Hematopoietic multipotent progenitor cell treated with erythropoietin and hydrocortisone succinate and interleukin-3 and kit ligand, for 8 days (in vitro differentiated cells): ENCODE data around the gene ZNF668.
"Not testable (repeated sequence)": the region's sequence is repeated elsewhere in the genome, so short reads cannot be mapped to it uniquely, and the experiment has no call there.

Experiments used
- DNase-seq: peaks from one replicate; pipeline ENCODE4 v3.0.0-alpha.2; 2015

ZNF668 gene

GRCh38 chr16:31100876-31101641, 27.0 kb upstream of the ZNF668 start:
- not testable (repeated sequence) for DNase-seq

- DNase-seq, result no peak
These were observed 26.0 kb upstream of the ZNF668 start for GRCh38 chr16:31099860-31100638.

- DNase-seq, result peak; percentile 98
These were observed 20.5 kb upstream of the ZNF668 start, which contains the start of gene VKORC1 for GRCh38 chr16:31094424-31095120. Gene VKORC1, minus strand, starts transcription at chr16:31094797. Its CDS starts 68 bp downstream, at chr16:31094729.

DNA sequence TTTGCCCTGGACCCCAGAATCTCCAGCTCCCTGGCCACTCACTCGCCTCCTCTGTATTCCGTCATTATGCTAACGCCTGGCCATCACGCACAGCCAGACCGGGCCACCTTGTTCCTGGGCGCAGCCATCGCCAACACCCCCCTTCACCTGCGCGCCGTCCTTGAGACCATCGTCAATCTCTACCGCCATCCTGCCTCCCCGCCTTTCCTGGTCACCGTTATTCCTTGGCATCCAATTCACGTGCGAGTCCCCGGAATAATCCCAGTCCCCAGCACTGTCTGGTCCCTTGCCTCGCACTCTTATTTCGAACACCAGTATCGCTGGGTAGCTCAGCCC, 20.0 kb upstream of the ZNF668 start:
- no peak for DNase-seq

GRCh38 chr16:31093132-31093703, 19.2 kb upstream of the ZNF668 start:
- DNase-seq, result peak; percentile 69

- DNase-seq, result no peak
These were observed 18.3 kb upstream of the ZNF668 start for GRCh38 chr16:31092330-31092729.

DNA sequence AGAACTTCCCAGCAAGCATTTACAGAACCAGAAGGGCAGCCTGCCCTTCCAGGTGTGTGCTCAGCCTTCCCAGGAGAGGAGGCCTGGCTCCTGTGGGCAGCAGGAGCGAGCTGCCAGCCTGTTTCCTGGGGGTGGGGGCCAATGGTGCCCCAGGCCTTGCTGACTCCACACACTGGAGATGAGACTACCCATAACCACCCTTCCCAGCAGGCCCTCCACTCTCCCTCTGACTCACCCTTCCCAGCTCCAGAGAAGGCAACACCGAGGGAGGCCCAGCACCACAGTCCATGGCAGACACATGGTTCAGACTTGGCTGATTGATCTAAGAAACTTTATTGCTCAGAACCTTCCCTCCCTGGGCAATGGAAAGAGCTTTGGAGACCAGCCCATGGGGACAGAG, 16.5 kb upstream of the ZNF668 start:
- DNase-seq, result no peak

DNA sequence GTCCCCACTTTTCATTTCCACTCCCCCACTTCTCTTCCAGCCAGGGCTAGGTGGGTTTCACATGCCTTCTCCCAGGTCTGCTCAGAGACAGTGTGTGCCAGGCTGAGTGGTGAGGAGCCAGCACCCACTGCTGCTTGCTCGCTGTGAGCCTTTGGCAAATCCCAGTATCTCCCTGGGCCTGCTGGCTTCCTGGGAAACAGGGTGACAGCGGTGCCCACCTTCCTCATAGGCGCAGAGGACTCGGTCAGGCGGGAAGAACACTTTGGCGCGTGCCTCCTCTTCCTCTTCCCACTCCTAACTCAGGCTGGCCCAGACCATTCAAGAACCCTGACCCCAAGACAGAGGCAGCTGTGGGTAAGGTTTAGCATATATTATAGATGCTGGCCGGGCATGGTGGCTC, 15.2 kb upstream of the ZNF668 start:
- DNase-seq, result no peak

GRCh38 chr16:31088459-31089183, 14.6 kb upstream of the ZNF668 start, which contains the start of gene PRSS53:
Gene PRSS53, minus strand, starts transcription at chr16:31088943. Its CDS starts 134 bp downstream, at chr16:31088809.
- DNase-seq, result no peak

DNA sequence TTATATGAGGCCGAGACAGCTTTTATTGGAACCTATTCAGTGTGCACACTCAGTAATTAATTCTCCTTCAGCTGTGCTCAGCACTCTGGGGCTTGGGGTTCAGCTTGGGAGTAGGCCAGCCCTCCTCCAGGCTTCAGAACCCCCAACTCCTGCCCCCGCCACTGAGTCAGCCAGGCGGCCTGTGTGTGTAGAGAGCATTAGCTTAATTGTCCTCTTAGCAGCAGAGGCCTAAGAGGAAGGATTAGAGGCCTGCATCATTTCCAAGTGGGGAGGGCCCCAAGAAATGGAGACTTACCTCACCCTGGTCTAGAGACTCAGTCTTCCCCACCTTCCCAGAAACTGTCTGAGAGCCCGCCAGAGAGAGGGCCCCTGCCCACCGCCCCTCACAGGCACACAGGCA, 13.9 kb upstream of the ZNF668 start:
- DNase-seq, result no peak

- DNase-seq, result no peak
These were observed 13.4 kb upstream of the ZNF668 start for GRCh38 chr16:31087481-31087880.

GRCh38 chr16:31086629-31086906, 12.5 kb upstream of the ZNF668 start:
- DNase-seq, result no peak

DNA sequence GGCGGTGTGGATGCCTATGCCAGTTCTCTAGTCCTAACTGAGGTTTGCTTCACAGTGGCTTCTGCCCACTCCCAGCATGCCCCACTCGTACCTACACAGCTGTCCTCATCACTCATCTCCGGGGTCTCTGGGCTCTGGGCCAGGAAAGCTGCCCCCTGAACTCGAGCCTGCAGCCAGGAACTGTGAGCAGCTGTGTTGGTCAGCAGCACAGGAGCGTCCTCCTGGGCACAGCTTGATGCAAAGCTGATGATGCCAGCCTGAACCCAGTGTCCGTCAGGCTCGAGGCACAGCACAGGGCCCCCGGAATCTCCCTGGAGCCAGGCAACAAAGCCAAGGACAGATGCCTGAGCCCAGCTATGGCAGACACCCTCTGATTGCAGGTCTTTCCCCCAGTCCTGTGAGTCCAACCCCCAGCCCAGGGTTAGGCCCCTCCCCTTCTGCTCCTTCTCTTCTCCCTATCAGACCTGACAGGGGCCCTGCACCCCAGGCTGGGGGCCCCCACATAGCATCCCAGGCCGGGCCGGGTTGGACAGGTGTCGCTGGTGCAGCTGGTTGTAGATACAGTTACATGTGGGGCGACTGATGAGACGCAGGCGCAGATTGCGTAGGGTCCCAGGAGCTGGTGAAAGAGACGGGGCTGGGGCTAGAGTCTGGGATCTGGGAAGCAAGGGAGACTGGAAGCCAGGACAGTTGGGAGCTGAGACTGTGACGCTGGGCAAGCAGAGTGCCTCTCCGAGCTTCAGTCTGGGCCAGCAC, 12.0 kb upstream of the ZNF668 start:
- no peak for DNase-seq

DNA sequence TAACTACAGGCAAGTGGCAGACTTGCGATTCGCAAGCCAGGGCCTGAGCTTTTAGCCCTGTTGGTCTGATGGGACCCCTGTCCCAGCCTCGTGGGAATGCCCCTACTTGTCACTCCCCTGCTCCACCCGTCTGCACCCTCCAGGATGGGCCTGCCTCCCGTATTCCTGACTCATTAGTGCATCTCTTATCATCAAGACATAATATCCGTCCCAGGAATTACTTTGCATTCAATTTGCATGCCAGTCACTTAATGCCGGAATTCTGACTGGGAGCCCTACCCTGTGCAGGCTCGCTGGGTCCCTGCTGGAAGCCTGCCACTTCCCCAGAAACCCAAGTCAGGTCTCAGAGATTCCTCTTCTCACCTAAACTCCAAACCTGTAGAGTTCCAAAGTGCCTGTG, 11.4 kb upstream of the ZNF668 start:
- DNase-seq, result no peak

DNA sequence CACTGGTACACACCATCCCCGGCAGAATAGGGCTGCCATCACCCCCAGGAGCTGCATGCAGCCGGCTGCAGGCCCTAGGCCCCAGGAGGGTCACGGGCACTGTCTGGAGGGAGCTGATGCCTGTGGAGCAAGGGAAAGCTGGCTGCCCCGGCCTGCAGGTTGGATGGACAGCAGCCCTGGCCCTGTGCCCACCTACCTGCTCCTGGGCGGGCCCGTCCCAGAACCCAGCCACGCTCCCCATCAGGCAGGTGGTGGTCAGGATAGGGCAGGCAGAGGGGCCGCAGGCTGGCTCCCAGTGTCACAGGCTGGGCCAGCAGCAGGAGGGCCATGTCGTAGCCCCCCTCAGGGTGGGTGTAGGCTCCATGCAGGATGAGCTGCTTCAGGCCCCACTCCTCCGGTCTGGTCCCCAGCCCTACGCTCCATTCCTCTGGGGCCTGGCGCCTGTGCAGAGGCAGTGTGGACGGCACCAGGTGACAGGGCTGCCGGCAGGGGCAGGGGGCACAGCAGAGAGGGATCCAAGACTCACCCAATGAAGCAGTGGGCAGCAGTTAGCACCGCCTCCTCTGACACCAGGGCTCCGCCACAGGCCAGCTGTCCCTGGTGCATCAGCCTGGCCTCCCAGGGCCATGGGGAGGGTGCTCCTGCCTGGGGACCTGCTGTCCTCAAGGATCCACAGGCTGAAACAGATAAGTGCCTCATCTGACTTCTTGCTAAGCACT, 10.7 kb upstream of the ZNF668 start:
- no peak for DNase-seq

GRCh38 chr16:31083981-31084380, 9.9 kb upstream of the ZNF668 start:
- DNase-seq, result no peak

DNA sequence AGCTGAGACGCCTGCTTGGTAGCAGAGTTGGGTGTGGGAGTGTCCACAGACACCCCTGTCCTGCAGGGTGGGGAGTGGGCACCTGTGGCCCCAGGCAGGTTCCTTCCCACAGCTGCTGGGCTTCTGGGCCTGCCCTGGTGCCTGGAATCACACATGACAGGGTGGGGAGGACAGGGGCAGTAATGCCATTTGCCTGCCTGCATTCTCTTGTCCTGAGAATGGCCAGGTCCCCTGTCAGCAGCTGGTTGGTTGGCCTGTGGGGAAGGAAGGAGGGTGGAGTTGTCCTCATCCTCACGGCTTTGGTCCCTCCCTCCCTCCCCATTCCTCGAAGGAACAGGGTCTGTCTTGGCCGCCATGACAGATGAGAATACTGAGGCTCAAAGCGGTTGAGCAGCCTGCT, 9.5 kb upstream of the ZNF668 start:
- DNase-seq, result no peak

- no peak for DNase-seq
These were observed 9.0 kb upstream of the ZNF668 start for GRCh38 chr16:31083081-31083480.

- DNase-seq, result no peak
These were observed 8.5 kb upstream of the ZNF668 start for GRCh38 chr16:31082368-31083045.

GRCh38 chr16:31081428-31082351, 7.7 kb upstream of the ZNF668 start:
- no peak for DNase-seq
